GDM1 (cell line): ENCODE results near the gene MSH4.

Source experiments
- DNase-seq: peaks from one replicate; lab custom pipeline; 2025; lab: John Stamatoyannopoulos, UW

MSH4 gene

DNA sequence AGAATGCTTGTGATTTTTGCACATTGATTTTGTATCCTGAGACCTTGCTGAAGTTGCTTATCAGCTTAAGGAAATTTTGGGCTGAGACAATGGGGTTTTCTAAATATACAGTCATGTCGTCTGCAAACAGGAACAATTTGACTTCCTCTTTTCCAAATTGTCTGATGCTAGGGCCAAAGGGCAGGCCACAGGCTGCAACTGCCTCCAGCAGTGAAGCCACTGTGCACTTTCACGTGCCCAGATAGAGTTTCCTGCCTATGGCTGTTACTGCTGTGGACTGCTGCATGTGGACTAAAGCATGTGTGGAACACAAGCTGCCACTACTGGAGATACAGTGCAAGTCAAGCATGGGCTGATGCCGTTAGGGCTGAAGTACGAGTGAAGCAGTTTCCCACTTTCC, 146.4 kb downstream of the MSH4 start:
- DNase-seq = peak; percentile 29

DNA sequence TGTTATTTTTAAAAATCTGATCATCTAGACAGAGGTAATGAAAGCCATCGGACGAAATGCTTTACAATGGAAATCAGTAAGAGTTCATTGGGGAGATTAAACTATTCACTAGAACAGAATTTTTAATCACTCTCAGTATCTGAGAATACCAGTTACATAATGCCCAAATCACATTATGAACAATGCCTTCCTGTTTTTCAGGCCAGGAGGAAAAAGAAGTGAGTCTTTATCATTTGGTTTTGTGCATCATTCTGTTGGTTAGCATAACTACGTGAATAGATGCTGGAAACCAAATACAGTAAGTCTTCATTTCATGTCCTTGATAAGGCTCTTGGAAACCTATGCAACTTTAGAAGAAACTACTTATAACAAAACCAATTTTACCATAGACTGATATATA, 153.5 kb downstream of the MSH4 start:
- no peak for DNase-seq

DNA sequence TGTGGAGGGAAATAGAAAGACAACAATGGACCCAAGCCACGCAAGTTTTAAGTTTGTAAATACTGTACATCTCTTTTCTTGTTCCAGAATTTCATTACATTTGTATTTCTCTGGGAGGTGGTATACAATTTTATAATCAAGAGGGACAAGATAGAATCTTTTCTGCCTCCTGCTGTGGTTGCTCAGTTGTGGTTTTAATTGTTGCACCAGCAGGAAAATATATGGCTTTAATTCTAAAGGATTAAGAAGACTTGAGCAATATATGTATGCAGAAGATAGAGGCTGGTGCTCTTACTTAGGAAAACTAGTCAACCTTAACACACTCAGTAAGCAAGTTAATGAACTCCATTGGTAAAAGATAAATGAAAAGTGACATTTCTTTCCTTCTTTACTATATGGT, 155.3 kb downstream of the MSH4 start:
- DNase-seq = no peak

DNA sequence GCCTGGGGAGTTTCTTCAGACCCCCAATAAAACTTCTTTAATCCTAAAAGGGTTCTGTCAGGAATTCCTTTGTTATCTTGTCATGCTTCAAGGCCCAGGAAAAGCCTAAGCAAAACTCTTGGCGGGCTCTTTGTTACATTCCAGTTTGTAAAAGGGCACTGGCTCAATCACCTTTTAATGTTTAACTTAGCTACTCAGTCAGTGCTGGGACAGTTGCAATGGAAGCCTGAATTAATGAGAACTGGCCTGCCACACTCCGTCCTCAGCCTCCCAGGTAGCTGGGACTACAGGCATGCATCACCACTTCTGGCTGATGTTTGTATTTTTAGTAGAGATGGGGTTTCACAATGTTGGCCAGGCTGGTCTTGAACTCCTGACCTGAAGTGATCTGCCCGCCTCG, 156.8 kb downstream of the MSH4 start:
- DNase-seq = no peak

DNA sequence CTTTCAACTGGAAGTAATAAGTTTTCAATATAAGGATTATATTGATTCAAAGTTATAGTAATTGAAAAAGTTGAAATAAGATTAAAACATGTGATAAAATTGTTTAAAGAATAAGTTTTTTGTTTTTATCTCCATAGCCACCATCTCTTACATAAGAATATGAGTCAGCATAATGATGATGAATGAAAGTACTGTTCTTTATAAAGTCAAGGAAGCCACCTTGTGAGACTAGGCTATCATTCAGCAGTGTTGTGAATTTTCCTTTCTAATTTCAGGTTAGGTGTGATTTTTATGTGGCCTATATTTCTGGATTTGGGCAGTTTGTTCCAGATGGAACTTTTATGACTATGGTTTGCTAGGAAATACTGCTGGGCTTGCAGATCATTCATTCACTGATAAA, 157.9 kb downstream of the MSH4 start:
- DNase-seq = no peak
